Measurements from ENCODE around the gene MYO19. TPM values are rescaled to one million over a fixed set of nuclear protein-coding genes. Genes with fewer than 3 reads are reported as not detected.

Gene MYO19
- total RNA-seq, 2 donors from 2014 or later, result 75.9 to 77.1 TPM

GRCh38 chr17:36545465-36546417 is 11.1 kb upstream of the MYO19 start:
- ATAC-seq, result peak; percentile 81
- H3K36me3 Mint-ChIP-seq (ENCODE audit: low read depth), result no peaks in the 10 kb centered on the region
- peaks cover 34% of the 10 kb centered on the region for H3K4me1 Mint-ChIP-seq
- peak overlapping the region; percentile 99 for H3K27ac Mint-ChIP-seq
- H3K27me3 Mint-ChIP-seq, result no peaks in the 10 kb centered on the region
- DNase-seq, result peak; percentile 93 to 97 (median 97)
- H3K4me3 Mint-ChIP-seq, result peak overlapping the region; percentile 97
- H3K9me3 ChIP-seq (ENCODE audit: control insufficient read depth, low read length, poor library complexity, severe bottlenecking), result no peaks in the 10 kb centered on the region

DNA sequence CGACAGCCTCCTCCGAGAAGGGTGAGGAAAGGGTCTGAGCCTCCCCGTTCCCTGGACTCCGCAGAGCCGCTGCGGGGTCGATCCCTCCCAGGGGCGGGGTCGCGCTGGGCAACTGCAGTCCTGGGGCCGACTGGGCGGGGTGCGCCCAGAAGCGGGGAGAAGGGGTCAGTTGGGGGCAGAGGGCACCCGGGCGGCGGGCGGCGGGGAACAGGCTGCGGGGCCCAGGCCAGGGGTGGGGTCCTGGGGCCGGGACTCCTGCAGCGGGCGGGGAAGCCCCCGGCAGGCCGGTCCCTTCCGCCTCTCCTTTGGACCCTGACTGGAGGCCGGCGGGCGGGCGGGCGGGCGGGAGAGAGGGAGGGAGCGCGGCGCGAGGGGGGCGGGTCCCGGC is 10.4 kb upstream of the MYO19 start:
- DNase-seq (no peak), ATAC-seq (no peak)
- Mint-ChIP-seq H3K36me3 (ENCODE audit: low read depth) (no peaks in the 10 kb centered on the region), H3K27ac (peak overlapping the region; percentile 99), H3K27me3 (no peaks in the 10 kb centered on the region), H3K4me3 (peak overlapping the region; percentile 97), H3K4me1 (peaks cover 28% of the 10 kb centered on the region)
- no peaks in the 10 kb centered on the region for H3K9me3 ChIP-seq (ENCODE audit: control insufficient read depth, low read length, poor library complexity, severe bottlenecking)

DNA sequence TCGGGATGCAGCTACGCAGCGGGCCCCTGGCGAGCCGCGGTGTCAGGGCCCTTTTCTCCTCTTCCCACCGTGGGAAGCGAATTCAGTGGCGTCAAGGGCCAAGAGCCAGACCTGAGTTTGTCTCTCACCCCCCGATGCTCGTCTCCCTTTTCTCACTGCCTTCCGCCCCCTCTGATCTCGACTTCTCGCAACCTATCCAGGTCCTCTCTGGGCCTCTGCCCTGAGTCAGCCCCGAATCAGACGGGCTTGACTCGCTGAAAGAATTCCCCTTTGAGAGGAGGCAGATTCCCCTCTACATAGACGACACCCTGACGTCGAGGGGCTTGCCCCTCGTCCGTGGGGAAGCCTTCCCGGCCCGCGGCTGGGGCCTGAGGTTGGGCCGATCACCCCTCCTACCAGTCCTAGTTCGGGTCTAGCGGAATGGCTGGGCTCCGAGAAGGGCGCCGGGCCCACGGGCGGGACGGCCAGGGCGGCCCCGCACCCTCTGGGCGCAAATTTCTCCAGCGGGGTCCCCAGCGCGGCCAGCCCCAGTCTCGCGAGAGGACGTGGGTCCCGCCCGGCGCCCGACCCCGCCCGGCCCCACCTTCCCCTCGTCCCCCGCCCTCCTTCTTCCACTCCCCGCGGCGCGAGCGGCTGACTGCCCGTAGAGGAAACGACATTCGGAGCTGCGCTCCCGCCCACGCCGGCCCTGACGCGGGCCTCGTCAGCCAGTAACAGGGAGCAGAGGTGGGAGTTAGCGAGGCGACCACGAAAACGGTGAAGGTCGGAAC is 9.8 kb upstream of the MYO19 start, which contains the start of gene GGNBP2:
Gene GGNBP2 (plus strand): TSS at position 613 of the 770 bp plus-strand sequence. CDS start 806 bp downstream, outside the sequence.
- peak within 1 kb of the TSS; percentile 97 for H3K4me3 Mint-ChIP-seq
- H3K9me3 ChIP-seq (ENCODE audit: control insufficient read depth, low read length, poor library complexity, severe bottlenecking), result no peaks in the 10 kb centered on the region
- H3K36me3 Mint-ChIP-seq (ENCODE audit: low read depth), result no peaks in the 10 kb centered on the region
- H3K27me3 Mint-ChIP-seq, result no peaks in the 10 kb centered on the region
- peak; percentile 87 to 94 (median 88) for DNase-seq
- H3K27ac Mint-ChIP-seq, result peak within 1 kb of the TSS; percentile 99
- ATAC-seq, result peak; percentile 68
- H3K4me1 Mint-ChIP-seq, result peaks cover 23% of the 10 kb centered on the region

- H3K27ac Mint-ChIP-seq, result peak overlapping the region; percentile 99
- no peak for DNase-seq
- ATAC-seq, result no peak
- no peaks in the 10 kb centered on the region for H3K36me3 Mint-ChIP-seq (ENCODE audit: low read depth)
- no peaks in the 10 kb centered on the region for H3K27me3 Mint-ChIP-seq
- peak overlapping the region; percentile 97 for H3K4me3 Mint-ChIP-seq
- peaks cover 23% of the 10 kb centered on the region for H3K4me1 Mint-ChIP-seq
- H3K9me3 ChIP-seq (ENCODE audit: control insufficient read depth, low read length, poor library complexity, severe bottlenecking), result no peaks in the 10 kb centered on the region
These were observed 9.3 kb upstream of the MYO19 start for GRCh38 chr17:36544044-36544306.

- ATAC-seq (no peak), DNase-seq (no peak)
- peaks cover 15% of the 10 kb centered on the region for H3K4me1 Mint-ChIP-seq
- peak overlapping the region; percentile 99 for H3K27ac Mint-ChIP-seq
- no peaks in the 10 kb centered on the region for H3K36me3 Mint-ChIP-seq (ENCODE audit: low read depth)
- H3K27me3 Mint-ChIP-seq, result no peaks in the 10 kb centered on the region
- no peaks in the 10 kb centered on the region for H3K9me3 ChIP-seq (ENCODE audit: control insufficient read depth, low read length, poor library complexity, severe bottlenecking)
- no peak overlapping the region for H3K4me3 Mint-ChIP-seq
These were observed 8.1 kb upstream of the MYO19 start for GRCh38 chr17:36542755-36543154.

- DNase-seq, result no peak
- no peaks in the 10 kb centered on the region for H3K36me3 Mint-ChIP-seq (ENCODE audit: low read depth)
- no peaks in the 10 kb centered on the region for H3K9me3 ChIP-seq (ENCODE audit: control insufficient read depth, low read length, poor library complexity, severe bottlenecking)
- no peak for ATAC-seq
- H3K27me3 Mint-ChIP-seq, result no peaks in the 10 kb centered on the region
- no peak overlapping the region for H3K27ac Mint-ChIP-seq
- peaks cover 11% of the 10 kb centered on the region for H3K4me1 Mint-ChIP-seq
- H3K4me3 Mint-ChIP-seq, result no peak overlapping the region
These were observed 6.0 kb upstream of the MYO19 start for GRCh38 chr17:36540696-36541095.

GRCh38 chr17:36535669-36536081 is 1.0 kb upstream of the MYO19 start:
- no peak for DNase-seq
- H3K36me3 Mint-ChIP-seq (ENCODE audit: low read depth), result no peaks in the 10 kb centered on the region
- peaks cover 17% of the 10 kb centered on the region for H3K4me1 Mint-ChIP-seq
- H3K9me3 ChIP-seq (ENCODE audit: control insufficient read depth, low read length, poor library complexity, severe bottlenecking), result no peaks in the 10 kb centered on the region
- H3K27me3 Mint-ChIP-seq, result no peaks in the 10 kb centered on the region
- H3K27ac Mint-ChIP-seq, result peak overlapping the region; percentile 94
- ATAC-seq, result no peak
- H3K4me3 Mint-ChIP-seq, result peak overlapping the region; percentile 98

DNA sequence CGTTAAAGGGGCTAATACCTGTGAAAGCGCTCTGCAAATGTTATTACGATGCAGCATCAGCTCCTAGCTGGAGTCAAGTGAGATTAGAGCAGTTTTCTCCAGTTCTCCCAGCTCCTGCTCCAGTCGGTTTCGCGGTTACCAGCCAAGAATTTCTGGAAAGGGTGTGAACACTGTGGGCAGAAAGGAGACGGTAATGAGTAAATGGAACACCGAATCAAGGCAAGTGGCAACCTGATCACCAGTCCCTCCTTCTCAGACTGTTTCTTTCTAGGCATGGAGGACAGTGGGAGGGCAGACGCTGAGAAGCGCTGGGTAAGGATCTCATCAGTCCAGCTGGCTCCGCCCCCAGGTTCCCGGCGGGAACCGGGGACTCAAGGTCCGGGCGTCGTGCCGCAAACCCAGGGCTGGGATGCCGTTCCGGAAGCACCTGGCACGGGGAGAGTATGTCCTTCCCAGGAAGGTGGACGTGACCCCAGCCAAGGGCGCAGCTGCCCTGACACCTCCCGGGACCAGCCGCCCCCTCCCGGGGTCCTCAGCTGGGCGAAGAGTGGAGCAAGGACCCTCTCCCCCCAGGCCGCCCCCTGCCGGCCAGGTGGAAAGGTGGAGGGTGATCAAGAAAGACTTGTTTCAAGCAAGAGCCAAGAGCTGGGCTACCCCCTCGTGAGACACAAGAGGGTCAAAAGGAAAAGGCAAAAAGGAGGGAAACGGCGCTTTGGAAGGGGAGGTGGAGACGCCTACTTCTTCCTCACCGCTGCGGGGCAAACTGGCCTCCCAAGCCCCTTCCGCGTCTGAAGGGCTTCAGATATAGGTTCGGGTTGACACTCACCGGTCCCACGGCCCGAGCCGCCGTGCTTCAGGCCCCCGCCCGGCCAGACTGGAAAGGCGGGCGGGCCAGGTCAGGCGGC is 481 bp downstream of the MYO19 start:
- Mint-ChIP-seq H3K27ac (peak overlapping the region; percentile 94), H3K4me3 (peak overlapping the region; percentile 98), H3K36me3 (ENCODE audit: low read depth) (peaks cover 1% of the 10 kb centered on the region), H3K27me3 (no peaks in the 10 kb centered on the region), H3K4me1 (peaks cover 20% of the 10 kb centered on the region)
- ATAC-seq (peak; percentile 50), DNase-seq (peak; percentile 29 to 50 (median 43))
- H3K9me3 ChIP-seq (ENCODE audit: control insufficient read depth, low read length, poor library complexity, severe bottlenecking), result no peaks in the 10 kb centered on the region

DNA sequence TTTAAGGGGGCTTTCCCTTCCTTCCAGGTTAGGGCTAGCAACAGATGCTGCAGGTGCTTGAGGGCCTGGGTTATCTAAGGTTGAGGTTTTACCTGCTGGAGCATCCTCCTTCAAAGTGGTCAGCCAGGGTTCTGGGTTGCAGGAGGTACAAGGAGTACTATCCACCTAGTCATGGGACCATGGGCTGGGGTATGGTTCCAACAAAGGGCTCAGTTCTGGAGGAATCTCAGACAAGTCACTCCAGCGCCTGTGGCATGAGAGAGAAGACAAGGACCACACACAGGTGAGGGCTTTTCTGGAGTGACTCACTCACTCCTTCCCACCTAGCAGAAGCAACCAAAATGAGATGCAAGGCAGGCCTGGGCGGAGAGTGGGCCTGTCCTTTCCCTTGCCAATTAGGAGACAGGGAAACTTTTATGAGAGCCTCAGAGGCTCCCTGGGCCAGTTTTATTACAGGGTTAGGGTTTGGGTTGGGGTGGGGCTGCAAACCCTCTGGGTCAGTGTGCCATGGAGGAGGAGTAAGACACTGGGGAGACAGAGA is 2.2 kb downstream of the MYO19 start:
- no peak for ATAC-seq
- Mint-ChIP-seq H3K4me3 (no peak overlapping the region), H3K27me3 (no peaks in the 10 kb centered on the region), H3K27ac (no peak overlapping the region), H3K36me3 (ENCODE audit: low read depth) (peaks cover 2% of the 10 kb centered on the region), H3K4me1 (peaks cover 21% of the 10 kb centered on the region)
- H3K9me3 ChIP-seq (ENCODE audit: control insufficient read depth, low read length, poor library complexity, severe bottlenecking), result no peaks in the 10 kb centered on the region
- DNase-seq, result no peak

- H3K4me3 Mint-ChIP-seq, result no peak overlapping the region
- peaks cover 10% of the 10 kb centered on the region for H3K36me3 Mint-ChIP-seq (ENCODE audit: low read depth)
- no peaks in the 10 kb centered on the region for H3K27me3 Mint-ChIP-seq
- ATAC-seq (no peak), DNase-seq (no peak)
- H3K9me3 ChIP-seq (ENCODE audit: control insufficient read depth, low read length, poor library complexity, severe bottlenecking), result no peaks in the 10 kb centered on the region
- no peak overlapping the region for H3K27ac Mint-ChIP-seq
- peaks cover 17% of the 10 kb centered on the region for H3K4me1 Mint-ChIP-seq
These were observed 5.5 kb downstream of the MYO19 start for GRCh38 chr17:36529121-36529520.

DNA sequence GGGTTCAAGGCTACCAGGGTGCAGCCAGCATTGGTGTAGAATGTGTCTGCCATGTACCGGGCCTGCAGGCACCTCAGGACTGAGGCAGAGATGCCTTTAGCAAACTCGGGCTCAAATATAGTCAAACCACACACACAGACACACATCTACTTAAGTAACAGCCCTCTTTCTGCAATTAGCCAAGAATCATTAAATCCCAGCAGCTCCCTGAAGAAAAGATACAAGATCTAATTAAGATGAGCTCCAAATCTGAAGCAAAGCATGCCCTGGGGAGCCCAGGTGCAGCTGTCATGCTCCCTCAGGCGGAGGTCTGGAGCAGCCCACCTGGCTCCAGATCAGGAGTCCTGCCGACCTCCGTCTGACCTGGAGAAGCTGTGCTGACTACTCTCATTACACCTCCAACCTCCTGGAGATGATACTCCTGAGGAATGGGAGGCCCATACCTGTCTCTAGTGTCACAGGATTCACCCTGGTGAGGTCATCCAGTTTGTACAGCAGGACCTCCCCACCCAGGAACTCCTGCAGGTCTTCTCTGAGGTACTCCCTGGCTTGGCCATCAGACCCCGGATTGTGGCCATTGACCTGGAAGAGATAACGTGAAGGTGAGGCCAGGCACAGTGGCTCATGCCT is 6.9 kb downstream of the MYO19 start:
- Mint-ChIP-seq H3K4me3 (no peak overlapping the region), H3K4me1 (peaks cover 16% of the 10 kb centered on the region), H3K27me3 (no peaks in the 10 kb centered on the region), H3K36me3 (ENCODE audit: low read depth) (peaks cover 10% of the 10 kb centered on the region), H3K27ac (no peak overlapping the region)
- ATAC-seq (no peak), DNase-seq (no peak)
- H3K9me3 ChIP-seq (ENCODE audit: control insufficient read depth, low read length, poor library complexity, severe bottlenecking), result no peaks in the 10 kb centered on the region

GRCh38 chr17:36525888-36526287 is 8.8 kb downstream of the MYO19 start:
- Mint-ChIP-seq H3K4me1 (peaks cover 11% of the 10 kb centered on the region), H3K4me3 (no peak overlapping the region), H3K27ac (no peak overlapping the region), H3K36me3 (ENCODE audit: low read depth) (peaks cover 10% of the 10 kb centered on the region), H3K27me3 (no peaks in the 10 kb centered on the region)
- no peaks in the 10 kb centered on the region for H3K9me3 ChIP-seq (ENCODE audit: control insufficient read depth, low read length, poor library complexity, severe bottlenecking)
- DNase-seq (no peak), ATAC-seq (no peak)

All from T-helper 17 cell (primary cell).